ENCODE measurements around the gene MBD5.
"Not testable (repeated sequence)": the region's sequence is repeated elsewhere in the genome, so short reads cannot be mapped to it uniquely, and the experiment has no call there.

Gene MBD5

DNA sequence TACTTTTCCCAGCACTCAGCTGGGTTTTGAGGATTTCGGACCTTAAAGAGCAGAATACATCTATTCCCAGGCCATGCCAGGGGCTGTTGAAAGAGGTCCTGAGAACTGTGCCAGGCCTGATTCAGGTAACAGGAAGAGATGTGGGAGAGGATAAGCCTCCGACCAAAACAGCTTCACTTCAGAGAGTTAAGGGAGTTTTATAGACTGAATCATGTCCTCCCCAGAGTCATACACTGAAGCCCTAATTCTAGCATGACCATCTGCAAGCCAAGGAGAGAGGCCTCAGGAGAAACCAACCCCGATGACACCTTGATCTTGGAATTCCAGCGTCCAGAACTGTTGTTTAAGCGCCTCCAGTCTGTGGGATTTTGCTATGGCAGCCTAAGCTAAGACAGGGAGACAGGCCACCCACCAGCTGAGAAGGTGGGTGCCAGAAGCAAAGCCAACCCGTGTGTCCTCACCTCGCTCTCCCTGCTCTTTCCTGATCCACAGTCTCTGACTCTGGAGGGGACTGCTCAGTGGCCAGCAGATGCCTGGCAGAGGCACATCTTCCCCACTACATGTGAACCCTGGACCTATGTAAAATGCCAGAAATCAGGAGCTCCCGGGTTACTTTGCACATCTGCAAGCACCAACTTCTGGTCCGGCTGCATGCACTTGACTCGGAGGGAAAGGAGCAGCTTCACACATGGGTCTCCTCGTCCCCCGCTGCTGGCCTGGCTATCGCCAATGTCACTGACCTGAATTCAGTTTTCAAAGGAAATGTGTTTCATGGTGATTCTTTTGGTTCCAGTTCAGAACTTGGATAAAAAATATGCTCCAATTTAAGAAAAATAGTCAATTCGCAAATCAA lies 506.8 kb downstream of the MBD5 start:
- no peak for DNase-seq

DNA sequence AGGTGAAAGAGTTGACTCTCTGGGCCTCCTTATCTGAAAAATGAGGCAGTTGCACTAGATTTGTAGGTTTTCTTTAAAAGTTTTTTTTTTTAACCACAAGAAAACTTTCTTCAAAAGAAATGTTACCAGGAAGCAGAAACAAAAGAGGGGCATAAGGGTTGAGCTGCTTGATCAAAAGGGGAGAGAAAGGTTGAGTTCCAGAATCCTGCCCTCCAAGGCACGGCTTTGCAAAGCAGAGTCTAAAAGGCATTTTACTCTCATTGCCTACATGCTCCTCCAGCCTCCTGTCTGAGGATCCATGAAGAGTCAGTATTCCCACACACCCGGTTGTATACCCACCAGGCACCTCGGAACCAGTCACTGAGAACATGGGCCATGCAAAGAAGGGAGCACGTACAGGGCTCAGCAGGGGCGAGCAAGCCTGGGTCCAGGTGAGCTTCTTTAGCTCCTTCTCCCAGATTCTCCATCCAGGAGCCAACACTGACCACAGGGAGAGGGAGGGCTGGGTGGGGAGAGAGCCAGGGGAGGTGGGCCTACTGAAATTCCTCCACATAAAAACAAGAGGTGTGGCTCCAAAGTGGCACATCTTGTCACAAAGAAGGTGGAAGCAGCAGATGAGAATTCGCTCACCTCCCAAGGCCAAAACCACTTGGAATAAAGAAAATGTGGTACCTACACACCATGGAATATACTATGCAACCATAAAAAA lies 507.6 kb downstream of the MBD5 start:
- peak in 1 of 2 donors; percentile 28 for DNase-seq

DNA sequence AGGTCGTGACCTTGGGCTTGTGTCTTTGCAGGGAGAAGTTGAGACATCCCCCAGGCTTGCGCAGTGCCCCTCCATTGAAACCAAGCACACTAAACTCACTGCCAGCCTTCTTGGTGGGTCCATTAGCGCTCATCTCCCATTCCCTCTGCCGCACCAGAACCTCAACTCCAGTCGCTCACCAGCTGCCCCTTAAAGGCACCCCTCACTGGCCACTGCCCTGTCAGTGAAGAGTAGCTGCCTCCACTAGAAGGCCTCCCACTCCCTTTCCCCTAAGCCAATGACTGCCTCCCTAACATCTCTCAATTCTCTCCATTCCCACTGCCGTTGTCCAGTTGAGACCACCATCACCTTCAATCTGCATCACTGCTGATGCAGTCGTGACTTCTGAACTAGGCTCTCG lies 508.9 kb downstream of the MBD5 start:
- DNase-seq = no peak

DNA sequence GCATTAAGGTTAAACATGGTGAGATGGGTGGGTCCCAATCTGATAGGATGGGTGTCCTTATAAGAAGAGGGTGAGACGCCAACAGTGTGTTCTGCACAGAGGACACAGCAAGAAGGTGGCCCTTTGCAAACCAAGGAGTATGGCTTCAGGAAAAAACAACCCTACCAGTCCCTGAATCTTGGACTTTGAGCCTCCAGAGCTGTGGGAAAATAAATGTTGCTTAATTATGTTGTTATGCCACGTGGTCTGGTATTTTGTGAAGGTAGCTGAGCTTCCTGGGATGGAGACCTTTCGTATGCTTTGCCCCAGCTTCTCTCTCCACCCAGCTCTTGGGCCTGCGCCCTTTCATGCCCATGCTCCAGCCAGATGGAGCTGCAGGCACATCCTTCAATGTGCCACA lies 509.5 kb downstream of the MBD5 start:
- no peak for DNase-seq

DNA sequence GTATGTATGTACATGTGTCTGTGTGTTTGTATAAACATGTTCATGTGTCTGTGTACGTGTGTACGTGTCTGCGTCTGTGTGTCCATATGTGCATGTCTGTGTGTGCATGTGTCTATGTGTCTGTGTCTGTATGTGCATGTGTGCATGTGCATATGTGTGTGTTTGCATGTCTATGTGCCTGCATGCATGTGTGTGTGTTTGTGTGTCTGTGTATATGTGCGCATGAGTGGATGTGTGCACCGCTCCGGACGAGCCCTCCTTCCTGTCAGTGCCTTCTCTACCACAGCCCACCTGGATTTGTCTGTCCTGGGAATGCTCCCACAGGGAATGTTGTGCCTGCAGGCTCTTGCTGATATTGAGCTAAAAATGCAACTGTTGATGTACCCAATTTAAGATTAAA lies 510.3 kb downstream of the MBD5 start:
- no peak for DNase-seq

DNA sequence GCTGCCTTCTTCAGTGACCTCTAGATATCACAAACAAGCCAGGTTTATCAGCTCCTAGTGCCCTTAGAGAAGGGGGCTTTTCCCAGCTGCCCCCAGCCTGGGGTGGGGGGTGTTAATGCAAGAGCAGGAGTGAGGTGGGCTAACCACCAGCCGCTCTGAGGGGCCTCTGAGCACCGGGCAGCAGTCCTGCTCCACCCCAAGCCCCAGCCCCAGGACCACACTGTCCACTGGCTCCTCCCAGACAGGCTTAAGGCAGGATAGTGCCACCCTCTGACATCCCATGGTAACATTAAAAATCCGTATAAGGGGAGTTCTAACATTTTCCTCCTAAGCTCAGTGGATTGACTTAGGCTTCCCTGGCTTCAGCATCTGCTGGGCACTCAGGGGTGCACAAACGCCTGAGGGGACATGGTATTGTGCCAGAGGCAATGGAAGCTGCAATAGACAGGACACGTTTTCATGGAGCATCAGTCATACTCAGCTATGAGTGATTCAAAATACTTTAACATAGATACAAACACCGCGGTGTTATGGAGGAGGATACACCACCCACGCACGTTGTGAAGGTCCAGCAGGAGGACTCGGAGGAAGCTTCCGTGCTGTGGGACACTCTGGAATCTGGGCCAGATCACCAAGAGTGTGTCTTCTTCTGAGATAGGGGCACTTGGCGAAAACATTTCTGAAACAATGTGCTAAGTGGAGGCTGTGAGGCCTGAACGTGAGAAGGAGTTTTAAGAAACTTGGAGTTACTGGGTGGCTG lies 511.0 kb downstream of the MBD5 start:
- DNase-seq = no peak

DNA sequence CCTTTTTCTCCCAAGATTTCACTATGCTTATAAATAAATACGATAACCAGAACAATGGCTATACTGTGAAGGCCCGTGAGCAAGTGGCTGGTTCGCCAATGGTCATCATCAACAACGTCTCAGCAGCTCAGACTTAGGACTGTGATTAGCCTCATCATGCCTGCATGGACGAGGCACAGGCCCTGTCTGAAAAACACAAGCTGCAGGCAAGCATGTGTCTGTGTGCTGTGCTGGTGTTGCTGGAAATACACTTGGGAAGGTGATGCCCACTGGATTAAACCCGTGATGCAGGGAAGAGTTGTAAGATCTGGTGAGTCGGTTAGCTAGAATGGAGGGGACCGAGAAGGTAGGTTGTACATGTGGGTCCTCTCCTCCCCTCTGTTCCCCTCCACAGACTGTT lies 512.1 kb downstream of the MBD5 start:
- DNase-seq = no peak

DNA sequence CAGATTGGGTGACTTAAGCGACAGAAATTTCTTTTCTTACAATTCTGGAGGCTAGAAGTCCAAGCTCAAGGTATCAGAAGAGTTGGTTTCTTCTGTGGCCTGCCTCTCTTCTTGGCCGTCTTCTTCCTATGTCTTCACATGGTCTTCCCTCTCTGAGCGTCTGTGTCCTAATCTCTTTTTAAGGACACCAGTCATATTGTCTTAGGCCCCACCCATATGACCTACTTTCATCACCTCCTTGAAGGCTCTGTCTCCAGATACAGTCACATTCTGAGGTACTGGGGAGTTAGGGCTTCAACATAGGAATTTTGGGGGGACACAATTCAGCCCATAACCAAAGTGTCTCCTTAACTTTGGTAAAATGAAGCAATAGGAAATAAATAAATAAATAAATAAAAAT lies 512.8 kb downstream of the MBD5 start:
- no peak for DNase-seq

DNA sequence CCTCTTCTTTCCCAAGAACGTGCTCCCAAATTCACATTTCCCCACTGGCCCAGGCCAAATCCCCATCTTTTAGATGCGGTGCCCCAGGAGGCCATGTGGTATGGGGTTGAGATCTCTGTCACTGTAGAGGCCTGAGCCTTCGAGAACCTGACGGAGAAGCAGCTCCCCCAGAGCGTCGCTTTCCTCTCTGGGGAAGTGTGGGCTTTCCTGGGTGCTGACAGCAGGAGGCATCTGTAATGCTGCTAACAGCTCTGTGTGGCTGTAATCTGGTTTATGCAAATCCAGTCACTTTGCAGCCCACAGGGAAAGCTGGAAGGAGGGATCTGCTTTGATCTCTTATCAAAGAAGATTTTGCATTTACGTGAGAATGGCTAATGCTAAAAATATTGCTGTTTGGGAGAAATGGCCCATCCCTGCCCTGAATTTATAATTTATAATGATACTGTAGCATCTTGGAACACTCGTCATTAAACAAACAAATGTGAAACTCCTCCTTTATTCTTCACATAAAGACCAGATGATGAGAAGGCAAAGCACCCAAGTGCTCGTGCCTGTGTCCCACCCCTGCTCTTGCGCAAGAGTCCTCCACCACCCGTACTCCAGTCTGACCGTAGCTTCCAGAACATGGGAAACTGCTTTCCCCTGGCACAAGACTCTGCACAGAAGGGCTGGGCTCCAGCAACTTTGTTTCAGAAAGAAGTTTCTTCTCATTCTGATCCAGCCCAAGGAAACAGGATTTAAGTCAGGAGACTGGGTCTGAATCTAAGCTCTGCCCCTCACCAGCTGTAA lies 513.7 kb downstream of the MBD5 start:
- DNase-seq = no peak

DNA sequence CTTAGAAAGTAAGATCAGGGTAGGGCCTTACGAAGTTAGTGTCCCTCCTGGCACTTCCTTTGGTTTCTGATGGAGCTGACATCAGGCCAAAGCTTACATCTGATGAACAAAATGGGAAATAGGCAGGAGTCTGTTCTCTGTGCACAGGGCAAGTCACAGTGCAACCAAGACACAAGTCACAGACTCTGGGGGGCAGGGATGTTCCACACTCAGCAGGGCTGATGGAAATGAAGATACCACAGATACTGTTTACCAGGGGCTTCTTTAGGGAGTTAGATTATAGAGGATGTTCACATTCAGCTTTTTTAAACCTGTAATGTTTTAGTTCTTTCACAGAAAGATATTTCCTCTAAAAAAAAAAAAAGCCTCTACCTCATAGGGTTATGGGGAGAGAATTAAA lies 517.5 kb downstream of the MBD5 start:
- no peak for DNase-seq

DNA sequence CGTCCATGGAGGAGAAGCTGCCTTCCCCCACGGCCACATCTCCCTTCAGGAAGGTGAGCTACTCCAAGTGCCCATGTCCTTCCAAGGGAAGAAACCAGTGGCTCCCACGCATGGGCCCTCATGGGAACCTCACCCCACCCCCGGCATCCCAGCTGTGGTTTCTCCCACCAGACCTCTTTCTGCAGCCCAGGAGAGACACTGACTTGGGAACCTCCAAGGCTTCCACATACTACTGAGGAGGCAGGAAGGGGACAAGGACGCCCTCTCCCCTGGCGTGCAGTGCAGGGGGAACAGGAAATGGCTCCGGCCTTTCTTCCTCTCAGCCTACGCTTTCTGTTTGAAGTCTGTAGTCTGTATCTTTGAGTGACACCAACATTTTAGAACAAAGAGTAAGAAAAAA lies 519.1 kb downstream of the MBD5 start:
- peak in 1 of 2 donors; percentile 15 for DNase-seq

DNA sequence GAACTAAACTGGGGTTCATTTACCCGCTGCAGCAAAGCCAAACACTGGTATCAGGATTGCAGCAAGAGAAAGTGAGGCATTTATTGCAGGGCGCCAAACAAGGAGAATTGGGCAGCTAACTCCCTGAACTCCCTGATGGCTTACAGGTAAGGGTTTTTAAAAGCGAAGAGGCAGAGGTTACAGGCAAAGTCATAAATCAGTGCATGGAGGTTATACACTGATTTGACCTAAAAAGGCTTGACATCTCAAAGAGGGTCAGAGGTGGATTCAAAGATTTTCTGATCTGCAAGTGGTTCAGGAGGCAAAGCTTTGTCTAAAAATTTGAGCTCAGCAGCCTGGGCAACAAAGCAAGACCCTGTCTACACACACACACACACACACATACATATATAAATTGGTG lies 520.9 kb downstream of the MBD5 start:
- no peak for DNase-seq

DNA sequence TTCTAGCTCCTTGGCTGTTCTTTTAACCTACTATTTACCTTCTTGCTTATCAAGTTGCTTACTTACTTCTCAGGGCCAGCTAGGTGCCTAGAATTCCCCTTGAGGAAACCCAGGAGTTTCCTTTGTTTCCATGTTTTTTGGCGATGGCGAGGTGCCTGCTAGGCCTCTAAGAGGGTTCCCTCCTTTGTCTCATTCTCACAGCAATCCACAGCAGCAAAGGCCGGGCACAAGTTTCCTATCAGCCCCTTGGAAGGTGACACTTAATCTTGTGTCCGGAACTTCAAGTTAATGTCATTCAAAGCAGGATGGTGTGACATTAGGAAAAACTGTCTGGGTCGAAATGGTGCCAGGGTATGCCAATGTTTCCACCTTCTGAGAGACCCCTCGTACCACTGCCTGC lies 521.7 kb downstream of the MBD5 start:
- no peak for DNase-seq

DNA sequence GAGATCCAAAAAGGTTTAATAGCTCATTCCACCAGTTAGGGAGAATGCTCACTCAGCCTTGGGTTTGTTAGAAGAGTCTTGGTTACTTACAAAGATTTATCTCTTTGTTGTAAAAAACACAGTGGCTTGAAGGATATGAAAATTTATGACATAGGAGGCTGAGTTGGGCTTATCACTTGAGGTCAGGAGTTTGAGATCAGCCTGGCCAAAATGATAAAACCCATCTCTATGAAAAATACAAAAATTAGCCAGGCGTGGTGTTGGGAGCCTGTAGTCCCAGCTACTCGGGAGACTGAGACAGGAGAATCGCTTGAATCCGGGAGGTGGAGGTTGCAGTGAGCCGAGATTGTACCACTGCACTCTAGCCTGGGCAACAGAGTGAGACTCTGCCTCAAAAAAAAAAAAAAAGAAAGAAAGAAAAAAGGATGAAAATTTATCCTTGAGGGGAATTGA lies 522.2 kb downstream of the MBD5 start:
- DNase-seq = not testable (repeated sequence)

DNA sequence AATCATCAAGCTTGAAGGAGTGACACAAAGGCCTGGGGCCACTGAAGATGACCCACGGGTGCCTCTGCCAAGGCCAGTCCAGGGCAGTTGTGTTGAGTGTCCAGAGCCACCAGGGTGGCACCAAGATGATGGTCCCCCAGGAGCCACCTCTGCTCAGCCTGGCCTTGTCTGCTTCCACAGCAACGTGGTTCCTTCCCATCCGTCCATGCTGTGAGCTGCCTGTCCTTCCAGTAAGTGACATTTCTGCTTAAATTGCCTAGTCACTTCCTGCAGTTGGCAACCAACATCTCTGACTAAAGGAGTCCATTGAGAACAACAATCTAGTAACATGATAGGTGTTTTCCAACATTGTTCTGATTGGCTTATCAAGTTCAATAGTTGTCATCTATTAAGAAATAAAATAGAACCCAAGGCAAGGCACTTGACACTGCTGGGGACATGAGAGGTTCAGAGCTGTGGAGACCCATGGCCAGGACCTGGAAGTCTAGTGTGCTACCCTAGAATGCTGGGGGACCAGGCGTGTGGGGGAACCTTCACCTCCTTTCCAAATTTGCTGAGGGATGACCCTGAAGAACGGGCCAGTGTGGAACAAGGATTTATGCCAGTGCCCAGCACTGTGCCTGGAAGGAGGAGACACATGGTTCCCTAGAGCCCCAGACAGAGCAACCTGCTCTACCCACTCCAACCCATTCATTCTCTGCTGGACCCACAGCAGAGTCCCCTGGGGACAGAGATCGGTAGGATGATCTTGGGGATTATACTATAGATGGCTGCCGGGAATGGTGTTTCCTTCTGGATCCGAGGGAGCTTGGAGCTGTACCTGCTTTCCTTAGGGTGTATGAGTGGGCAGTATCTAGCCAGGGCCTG lies 524.7 kb downstream of the MBD5 start:
- peak in 1 of 2 donors; percentile 16 for DNase-seq

DNA sequence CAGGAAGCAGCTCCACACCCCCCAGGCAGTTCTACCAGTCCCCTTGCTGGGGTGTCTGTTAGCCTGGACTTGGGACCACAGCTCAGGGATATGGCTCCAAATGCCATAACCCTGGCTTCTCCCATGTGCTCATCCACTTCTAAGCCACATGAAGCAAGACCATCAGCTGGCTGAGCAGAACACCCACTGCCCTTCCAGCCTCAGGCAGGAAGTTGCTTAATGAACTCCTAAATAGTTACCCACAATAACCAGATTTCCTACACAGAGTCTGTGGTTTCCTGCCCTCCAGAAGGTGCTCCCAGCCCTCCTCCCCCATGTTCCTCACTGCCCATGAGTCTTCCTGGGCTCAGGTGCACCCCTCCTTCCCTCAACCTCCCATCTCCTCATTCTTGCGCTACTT lies 525.4 kb downstream of the MBD5 start:
- DNase-seq = no peak

DNA sequence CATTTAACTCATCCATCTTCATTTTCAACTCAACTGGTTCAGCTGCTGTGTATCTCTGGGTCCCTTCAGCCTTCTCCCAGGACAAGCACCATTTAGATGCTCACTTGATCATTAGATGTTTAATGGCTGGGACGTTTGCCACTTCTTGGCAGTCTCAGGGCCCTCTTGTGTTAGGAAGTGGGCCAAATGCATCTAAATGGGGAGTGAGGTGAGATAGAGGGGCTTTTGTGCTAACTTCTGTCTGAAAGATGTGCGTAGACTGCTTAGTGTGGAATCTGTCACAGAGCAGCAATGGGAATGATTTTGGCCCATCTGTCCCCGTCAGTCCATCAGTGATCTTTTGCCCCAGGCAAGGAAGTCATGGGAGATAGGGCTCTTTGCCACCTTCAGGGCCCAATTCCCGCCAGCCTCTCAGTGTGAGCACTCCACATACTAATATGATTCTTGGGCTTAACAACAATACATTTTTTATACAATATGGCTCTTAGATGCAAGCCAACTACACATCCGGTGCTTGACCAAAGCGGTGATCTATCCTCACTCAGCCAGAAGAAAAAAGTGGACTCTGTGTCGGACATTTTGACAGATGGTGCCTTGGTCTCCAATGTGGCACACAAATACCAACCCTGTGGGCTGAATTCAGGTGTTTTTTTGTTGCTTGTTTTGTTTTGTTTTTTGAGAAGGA lies 528.0 kb downstream of the MBD5 start:
- no peak for DNase-seq

DNA sequence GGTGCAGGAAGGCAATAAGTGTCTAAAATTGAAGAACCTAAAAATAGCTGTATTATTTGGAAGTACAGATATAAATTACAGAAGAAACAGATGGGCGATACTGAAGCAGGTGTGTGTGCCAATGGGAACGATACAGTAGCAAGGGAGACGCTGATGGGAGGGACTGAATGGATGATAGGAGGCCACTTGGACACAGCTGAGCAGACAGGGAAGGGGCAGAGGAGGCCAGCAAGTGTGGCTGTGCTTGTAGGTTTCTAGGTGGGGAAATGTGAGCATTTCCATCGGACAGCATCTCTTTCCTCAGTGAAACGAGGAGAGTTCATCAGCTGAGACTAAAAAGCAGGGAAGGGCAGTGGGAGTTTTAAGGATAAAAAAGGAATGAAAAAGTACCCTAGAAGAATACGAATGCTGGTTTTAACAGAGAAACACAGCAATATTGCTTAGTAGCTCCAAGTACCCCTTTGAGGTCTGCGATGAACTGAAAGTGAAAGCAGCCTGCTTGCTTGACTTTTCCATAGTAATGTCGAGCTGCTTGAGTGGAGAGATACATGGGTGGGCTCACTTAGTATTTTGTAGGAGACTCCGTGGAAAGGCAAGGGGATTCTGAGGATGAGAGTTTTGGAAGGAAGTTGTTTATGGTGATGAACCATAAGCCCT lies 531.9 kb downstream of the MBD5 start:
- DNase-seq = peak in 1 of 2 donors; percentile 53

DNA sequence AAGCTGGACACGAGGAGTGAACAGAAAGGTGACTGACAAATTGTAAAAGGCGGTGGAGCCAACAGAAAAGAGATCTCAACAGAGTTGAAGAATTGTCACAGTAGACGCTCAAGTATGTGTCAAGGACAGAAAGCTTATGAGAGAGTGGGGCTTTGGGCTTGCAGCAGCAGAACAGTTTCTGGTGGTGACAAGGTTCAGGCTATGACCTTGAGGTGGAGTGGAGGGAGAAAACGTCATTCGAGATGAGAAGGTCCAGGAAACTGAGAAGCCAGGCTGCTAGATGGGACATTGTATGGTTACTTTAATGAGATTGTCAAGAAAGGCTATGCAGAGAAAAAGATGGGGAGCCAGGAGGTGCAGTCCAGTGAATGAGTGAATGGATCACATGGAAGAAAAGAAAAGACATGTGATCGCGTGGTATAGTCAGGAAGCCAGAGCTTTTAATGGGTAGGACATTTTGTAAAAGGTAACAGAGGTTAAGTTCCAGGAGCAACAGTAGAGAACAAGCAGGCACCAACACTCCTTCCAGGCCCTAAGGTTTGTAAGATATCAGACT lies 532.5 kb downstream of the MBD5 start:
- peak in 1 of 2 donors; percentile 11 for DNase-seq

Data from CD4-positive, alpha-beta T cell treated with Interleukin-1 beta for 1 hour (primary cell).